Measurements from ENCODE around the gene ASCL4.
"Not testable (repeated sequence)": the region's sequence is repeated elsewhere in the genome, so short reads cannot be mapped to it uniquely, and the experiment has no call there.

Gene ASCL4, protein sequence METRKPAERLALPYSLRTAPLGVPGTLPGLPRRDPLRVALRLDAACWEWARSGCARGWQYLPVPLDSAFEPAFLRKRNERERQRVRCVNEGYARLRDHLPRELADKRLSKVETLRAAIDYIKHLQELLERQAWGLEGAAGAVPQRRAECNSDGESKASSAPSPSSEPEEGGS

DNA sequence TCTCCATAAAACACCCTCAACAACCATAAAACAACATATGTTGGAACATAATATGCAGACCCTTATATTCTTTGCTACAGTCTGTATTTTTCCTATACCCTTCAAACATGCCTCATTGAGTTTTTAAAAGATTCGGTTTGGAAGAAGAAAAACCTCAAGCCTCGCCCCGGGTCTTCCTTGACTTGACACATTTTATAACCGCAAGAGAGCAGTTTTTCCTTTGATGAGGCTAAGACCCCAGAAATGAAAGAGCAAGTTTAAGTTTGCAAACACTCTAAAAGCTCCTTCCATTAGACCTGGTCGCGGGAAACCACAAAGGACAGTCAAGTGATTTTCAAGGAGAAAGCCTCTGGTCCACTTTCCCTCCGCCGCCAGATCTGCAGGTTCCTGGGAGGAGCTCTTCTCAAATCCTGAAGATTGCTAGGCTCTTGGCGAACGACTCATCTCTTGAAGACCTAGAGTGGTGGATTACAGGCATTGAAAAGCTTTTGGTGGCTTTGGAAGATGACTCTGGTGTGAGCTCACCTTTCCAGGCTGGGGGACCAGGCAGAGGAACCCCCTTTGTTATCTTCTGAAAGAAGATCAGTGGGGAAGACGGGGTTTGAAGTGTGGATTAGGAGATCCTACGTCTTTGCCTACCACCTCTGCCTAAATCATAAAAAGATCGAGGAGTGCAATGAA lies at the start of gene ASCL4:
ASCL4 (plus strand) TSS at position 356 of the 681 bp plus-strand sequence. CDS start 515 bp downstream, outside the sequence.
- DNase-seq, result no peak

DNA sequence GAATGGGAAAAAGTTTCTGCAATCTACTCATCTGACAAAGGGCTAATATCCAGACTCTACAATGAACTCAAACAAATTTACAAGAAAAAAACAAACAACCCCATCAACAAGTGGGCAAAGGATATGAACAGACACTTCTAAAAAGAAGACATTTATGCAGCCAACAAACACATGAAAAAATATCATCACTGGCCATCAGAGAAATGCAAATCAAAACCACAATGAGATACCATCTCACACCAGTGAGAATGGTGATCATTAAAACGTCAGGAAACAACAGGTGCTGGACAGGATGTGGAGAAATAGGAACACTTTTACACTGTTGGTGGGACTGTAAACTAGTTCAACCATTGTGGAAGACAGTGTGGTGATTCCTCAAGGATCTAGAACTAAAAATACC lies 47.2 kb upstream of the ASCL4 start:
- DNase-seq, result not testable (repeated sequence)

DNA sequence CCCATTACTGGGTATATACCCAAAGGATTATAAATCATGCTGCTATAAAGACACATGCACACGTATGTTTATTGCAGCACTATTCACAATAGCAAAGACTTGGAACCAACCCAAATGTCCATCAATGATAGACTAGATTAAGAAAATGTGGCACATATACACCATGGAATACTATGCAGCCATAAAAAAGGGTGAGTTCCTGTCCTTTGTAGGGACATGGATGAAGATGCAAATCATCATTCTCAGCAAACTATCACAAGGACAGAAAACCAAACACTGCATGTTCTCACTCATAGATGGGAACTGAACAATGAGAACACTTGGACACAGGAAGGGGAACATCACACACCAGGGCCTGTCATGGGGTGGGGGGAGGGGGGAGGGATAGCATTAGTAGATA lies 46.8 kb upstream of the ASCL4 start:
- DNase-seq, result not testable (repeated sequence)

- DNase-seq, result no peak
Measured at GRCh38 chr12:107730618-107731341, 43.7 kb upstream of the ASCL4 start.

- DNase-seq, result no peak
Measured at GRCh38 chr12:107731366-107731765, 43.1 kb upstream of the ASCL4 start.

DNA sequence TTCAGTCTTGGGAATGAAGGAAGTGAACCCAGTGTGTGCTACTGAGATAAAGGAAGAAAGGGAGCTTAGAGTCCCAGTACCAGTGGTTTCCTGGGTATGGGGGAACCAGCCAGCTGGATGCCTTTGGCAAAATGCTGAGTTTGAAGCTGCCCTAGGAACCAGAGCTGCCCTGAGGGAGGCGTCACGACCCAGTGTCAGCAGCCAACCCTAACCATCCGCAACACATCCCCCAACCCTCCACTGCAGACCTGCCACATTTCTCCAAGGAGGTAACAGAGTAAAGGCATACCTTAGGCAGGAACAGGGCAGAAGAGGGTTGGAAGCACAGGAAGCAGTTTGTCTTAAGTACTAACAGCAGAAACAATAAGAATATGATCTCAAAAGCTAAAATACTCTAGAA lies 42.1 kb upstream of the ASCL4 start:
- DNase-seq, result no peak

- DNase-seq, result no peak
Measured at GRCh38 chr12:107734139-107734538, 40.4 kb upstream of the ASCL4 start.

DNA sequence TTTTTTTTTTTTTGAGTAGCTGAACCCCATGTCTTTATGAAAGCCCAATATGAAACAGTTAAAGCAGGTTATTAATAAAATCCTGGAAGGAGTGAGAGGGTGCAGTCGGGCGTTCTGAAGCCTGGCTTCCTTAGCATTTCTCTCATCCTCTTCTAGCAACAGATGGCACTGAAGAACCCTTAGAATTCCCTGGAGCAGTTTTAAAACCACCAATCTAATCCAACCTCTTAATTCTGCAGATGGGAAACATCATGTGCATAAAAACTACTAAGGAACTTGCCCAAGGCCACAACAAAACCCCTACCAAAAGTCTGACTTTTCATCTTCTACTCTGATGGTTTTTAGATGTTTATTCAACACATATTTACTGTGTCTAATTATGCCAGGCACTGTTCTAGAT lies 38.7 kb upstream of the ASCL4 start:
- DNase-seq, result no peak

GRCh38 chr12:107736914-107737313 lies 37.6 kb upstream of the ASCL4 start:
- no peak for DNase-seq

DNA sequence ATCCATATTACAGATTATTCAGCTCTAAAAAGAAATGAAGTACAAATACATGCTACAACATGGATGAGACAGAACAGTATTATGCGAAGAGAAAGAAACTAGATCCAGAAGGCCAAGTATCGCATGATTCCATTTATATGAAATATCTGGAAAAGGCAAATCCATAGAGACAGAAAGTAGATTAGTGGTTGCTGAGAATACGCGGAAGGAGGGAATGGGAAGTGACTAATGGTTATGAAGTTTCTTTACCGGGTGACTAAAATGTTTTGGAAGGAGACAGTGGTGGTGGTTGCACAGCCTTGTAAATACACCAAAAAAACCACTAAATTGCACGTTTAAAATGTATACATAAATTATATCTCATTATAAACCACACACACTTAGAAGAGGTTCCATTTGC lies 26.0 kb upstream of the ASCL4 start:
- DNase-seq, result no peak

DNA sequence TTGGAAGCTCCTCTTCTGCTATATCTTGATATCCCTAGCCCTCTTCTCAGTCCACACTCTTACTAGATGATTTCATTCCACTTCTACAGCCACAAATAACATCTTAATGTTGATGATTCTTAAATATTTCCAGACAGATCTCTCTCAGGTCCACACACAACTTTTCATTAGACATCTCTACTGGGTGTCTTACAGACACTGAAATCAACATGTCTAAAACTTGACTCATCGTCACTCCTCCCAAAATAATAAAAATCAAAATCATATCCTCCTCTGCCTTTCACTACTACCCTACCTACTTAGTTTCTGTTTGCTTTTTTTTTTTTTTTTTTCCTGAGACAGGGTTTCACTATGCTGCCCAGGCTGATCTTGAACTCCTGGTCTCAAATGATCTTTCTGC lies 25.4 kb upstream of the ASCL4 start:
- no peak for DNase-seq

- no peak for DNase-seq
Measured at GRCh38 chr12:107759410-107759809, 15.1 kb upstream of the ASCL4 start.

DNA sequence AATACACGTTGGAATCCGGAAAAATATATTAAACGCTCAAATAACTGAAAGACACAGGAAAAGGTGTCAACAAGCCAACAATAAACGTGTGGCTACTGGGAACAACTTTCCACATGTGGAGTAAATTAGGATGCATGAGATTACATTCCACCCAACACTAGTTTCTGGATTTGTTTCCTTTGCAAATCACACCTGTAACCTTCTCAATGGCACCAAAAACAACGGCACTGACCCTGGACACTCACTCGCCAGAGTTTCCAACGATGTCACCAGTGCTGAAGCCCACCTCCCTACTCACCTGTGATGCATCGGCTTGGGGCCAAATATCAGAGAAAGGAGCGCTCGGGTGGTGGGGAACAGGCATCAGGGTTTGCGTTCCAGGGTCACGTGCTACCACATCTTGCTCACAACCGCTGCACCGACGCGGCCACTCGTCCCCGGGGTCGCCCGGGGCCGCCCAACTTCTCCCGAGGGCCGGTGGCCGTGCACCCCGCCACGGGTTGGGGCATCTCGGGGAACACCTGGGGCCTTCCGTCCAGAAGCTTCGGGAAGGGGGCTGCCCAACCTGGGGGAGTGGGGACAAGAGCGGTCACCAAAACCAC lies 14.2 kb upstream of the ASCL4 start:
- DNase-seq, result peak; percentile 11 to 19

GRCh38 chr12:107760809-107761501 lies 13.5 kb upstream of the ASCL4 start, which contains the start of gene PRDM4:
TSS of gene PRDM4 (minus strand) at chr12:107761137. CDS start at chr12:107760515, 622 bp downstream.
- peak; percentile 80 to 88 for DNase-seq

DNA sequence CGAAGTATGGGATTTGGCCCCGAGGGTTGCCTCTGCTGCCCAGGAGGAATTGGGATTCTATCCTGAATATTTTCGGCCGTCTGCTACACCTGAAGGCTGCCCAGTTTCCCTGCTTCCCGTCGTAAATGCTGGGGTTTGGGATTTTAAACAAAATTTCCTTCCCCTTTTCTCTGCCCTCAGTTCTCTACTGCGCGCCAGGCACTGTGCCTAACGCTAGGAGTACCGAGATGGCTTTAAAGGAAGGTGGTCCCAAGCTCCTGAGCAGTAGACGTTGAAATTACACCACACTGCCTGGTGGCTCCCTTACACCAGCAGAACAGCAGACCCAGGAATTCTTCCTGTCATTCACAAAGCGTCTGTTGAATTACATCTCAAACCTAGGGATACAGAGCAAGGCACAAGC lies 13.0 kb upstream of the ASCL4 start:
- DNase-seq, result peak in 1 of 2 donors; percentile 15

- DNase-seq, result no peak
Measured at GRCh38 chr12:107762874-107763273, 11.6 kb upstream of the ASCL4 start.

DNA sequence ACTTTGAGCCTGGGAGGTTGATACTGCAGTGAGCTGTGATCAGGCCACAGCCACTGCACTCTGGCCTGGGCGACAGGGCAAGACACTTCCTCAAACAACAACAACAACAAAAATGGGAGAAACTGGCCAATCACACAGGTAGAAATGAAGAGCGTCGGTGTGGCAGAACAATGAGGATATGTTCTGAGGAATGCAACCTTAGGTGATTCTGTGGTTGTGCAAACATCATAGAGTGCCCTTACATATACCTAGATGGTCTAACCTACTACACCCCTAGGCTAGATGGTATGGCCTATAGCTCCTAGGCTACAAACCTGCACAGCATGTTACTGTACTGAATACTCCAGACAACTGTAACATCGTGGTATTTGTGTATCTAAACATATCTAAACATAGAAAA lies 9.9 kb upstream of the ASCL4 start:
- no peak for DNase-seq

DNA sequence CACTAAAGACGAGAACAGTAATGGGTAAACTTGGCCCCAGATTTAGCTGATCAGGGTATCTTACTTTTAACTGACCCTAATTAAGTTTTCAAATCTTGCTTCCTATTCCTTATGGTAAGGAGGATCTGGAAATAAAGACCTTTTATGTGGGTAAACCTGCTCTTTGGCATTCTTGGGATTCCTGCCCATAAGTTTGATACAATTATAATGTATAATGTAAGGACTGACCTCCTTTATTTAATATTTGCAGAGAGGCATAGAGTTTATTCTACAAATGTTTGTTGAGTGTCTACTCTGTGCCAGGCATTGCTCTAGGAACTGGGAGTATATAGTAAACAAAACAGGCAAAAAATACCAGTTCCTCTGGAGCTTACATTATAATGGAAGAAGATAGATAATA lies 9.2 kb upstream of the ASCL4 start:
- DNase-seq, result no peak

DNA sequence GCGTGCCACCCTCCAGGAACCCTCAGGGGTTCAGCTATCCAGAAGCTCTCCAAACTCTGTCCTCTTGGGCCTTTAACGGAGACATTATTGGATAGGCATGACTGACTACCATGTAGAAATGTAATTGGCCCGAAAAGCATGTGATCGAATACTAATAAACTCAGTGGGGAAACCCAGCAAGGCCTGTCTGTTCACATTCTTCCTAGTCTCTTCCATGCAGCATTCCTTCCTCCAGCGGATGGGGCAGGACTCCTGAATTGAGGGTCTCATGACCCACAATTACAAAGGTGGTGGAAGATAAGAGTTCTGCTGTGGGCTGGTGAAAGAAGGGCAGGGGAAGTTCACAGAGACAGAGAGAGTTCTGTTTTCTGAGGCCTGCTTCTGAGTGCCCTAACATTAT lies 7.0 kb upstream of the ASCL4 start:
- DNase-seq, result no peak

DNA sequence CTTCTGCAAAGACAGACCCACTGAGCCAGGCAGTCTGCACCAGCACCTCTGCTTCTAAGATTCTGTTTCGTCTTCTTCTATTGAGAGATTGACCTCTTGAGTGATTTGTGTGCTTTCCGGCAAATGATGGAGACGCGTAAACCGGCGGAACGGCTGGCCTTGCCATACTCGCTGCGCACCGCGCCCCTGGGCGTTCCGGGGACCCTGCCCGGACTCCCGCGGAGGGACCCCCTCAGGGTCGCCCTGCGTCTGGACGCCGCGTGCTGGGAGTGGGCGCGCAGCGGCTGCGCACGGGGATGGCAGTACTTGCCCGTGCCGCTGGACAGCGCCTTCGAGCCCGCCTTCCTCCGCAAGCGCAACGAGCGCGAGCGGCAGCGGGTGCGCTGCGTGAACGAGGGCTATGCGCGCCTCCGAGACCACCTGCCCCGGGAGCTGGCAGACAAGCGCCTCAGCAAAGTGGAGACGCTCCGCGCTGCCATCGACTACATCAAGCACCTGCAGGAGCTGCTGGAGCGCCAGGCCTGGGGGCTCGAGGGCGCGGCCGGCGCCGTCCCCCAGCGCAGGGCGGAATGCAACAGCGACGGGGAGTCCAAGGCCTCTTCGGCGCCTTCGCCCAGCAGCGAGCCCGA lies 703 bp downstream of the ASCL4 start:
- DNase-seq, result peak in 1 of 2 donors; percentile 4

DNA sequence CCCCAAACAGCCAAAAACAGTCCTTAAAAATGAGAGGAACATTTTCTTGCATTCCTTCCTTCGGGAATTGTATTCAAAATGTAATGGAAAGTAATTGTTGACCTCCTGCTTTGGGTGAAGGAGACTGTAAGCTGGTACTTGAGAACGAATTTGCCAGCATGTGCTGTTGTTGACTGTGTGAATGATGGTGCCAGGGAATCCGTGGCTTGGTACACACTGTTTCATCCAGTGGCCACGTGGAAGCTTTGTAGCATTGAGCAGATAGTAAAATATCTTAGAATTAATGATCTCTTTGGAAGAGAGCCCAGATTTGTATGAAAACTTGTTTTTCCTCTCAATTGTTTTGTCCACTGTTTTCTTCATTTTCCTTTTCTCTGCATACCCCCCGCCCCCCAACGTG lies 1.7 kb downstream of the ASCL4 start:
- DNase-seq, result no peak

GRCh38 chr12:107778383-107779025 lies 4.0 kb downstream of the ASCL4 start:
- no peak for DNase-seq
